WTC11 (cell line): ENCODE results near the gene HYPK. TPM values are rescaled to one million over a fixed set of nuclear protein-coding genes. Genes with fewer than 3 reads are reported as not detected.
"Not testable (repeated sequence)": the region's sequence is repeated elsewhere in the genome, so short reads cannot be mapped to it uniquely, and the experiment has no call there.

ENCODE experiments used
- ATAC-seq: fragments of 200-7000 bp; cut with Tn5 transposase; 2 replicates; pipeline ENCODE4 v1.10.0; 2021; ENCODE audit warnings: mild to moderate bottlenecking, moderate library complexity
- CTCF ChIA-PET: fragments of 300-600 bp; sonication (Branson Sonifier 250); formaldehyde crosslinking; loops from one replicate; lab custom pipeline; 2021; ENCODE audit warnings: antibody characterized with exemption; lab: Charles Lee
- POLR2A ChIA-PET: fragments of 350-600 bp; sonication (Branson Sonifier 250); formaldehyde crosslinking; loops from one replicate; lab custom pipeline; 2021; ENCODE audit warnings: antibody characterized with exemption; lab: Charles Lee
- DNase-seq: peaks from one replicate; pipeline ENCODE4 v3.0.0; 2021; ENCODE audit warnings: low spot score
- H3K27ac Mint-ChIP-seq: 2 replicates; pipeline ENCODE4 v1.8.0; 2021; ENCODE audit warnings: mixed read lengths
- H3K27me3 Mint-ChIP-seq: 2 replicates; pipeline ENCODE4 v1.8.0; 2021; ENCODE audit warnings: low read depth, mild to moderate bottlenecking, moderate library complexity, mixed read lengths
- H3K36me3 Mint-ChIP-seq: 2 replicates; pipeline ENCODE4 v1.8.0; 2021; ENCODE audit warnings: mixed read lengths
- H3K4me1 Mint-ChIP-seq: 2 replicates; pipeline ENCODE4 v1.8.0; 2022; ENCODE audit warnings: mixed read lengths
- H3K4me3 Mint-ChIP-seq: 2 replicates; pipeline ENCODE4 v1.8.0; 2021; ENCODE audit warnings: mild to moderate bottlenecking, moderate library complexity, mixed read lengths
- H3K9me3 Mint-ChIP-seq: 2 replicates; pipeline ENCODE4 v1.8.0; 2021; ENCODE audit warnings: mixed read lengths
- CREB1 ChIP-seq: sonication (generic); formaldehyde crosslinking; IDR thresholded peaks from 2 replicates; pipeline ENCODE4 v1.8.0; 2023; ENCODE audit warnings: mild to moderate bottlenecking, missing genetic modification reagents
- E2F4 ChIP-seq: sonication (generic); formaldehyde crosslinking; IDR thresholded peaks from 2 replicates; pipeline ENCODE4 v1.8.1; 2022; ENCODE audit warnings: low read depth, mild to moderate bottlenecking, moderate library complexity, missing genetic modification reagents, borderline replicate concordance
- E2F5 ChIP-seq: sonication (generic); formaldehyde crosslinking; IDR thresholded peaks from 2 replicates; pipeline ENCODE4 v1.8.1; 2022; ENCODE audit warnings: mild to moderate bottlenecking, moderate library complexity, missing genetic modification reagents
- ELF4 ChIP-seq: sonication (generic); formaldehyde crosslinking; IDR thresholded peaks from 2 replicates; pipeline ENCODE4 v1.8.1; 2022; ENCODE audit warnings: low read depth, mild to moderate bottlenecking, moderate library complexity, missing genetic modification reagents
- ETV6 ChIP-seq: sonication (generic); formaldehyde crosslinking; IDR thresholded peaks from 2 replicates; pipeline ENCODE4 v1.8.1; 2022; ENCODE audit warnings: mild to moderate bottlenecking, missing genetic modification reagents
- JAZF1 ChIP-seq: fragments of 250-450 bp; sonication (Bioruptor Pico); IDR thresholded peaks from 2 replicates; pipeline ENCODE4 v1.9.0; 2021; ENCODE audit warnings: moderate library complexity, mild to moderate bottlenecking, inconsistent platforms
- MLX ChIP-seq: sonication (generic); formaldehyde crosslinking; IDR thresholded peaks from 2 replicates; pipeline ENCODE4 v1.8.1; 2023; ENCODE audit warnings: mild to moderate bottlenecking, missing genetic modification reagents, moderate library complexity
- MYBL2 ChIP-seq: sonication (generic); formaldehyde crosslinking; IDR thresholded peaks from 2 replicates; pipeline ENCODE4 v1.8.1; 2023; ENCODE audit warnings: mild to moderate bottlenecking, moderate library complexity, missing genetic modification reagents
- RELA ChIP-seq: sonication (generic); formaldehyde crosslinking; IDR thresholded peaks from 2 replicates; pipeline ENCODE4 v1.8.1; 2022; ENCODE audit warnings: missing genetic modification reagents, mild to moderate bottlenecking, borderline replicate concordance
- RORB ChIP-seq: fragments of 250-450 bp; sonication (Bioruptor Pico); IDR thresholded peaks from 2 replicates; pipeline ENCODE4 v1.9.0; 2021; ENCODE audit warnings: mild to moderate bottlenecking
- total RNA-seq: library from RNA; stranded (reverse); gene quantifications from 3 replicates; pipeline ENCODE4 v1.2.3, GENCODE V29; 2021
- TF ChIP-seq, protein P1 (sequence below): sonication (generic); formaldehyde crosslinking; IDR thresholded peaks from 2 replicates; pipeline ENCODE4 v1.8.0; 2022; ENCODE audit warnings: mild to moderate bottlenecking, missing genetic modification reagents
- TF ChIP-seq, protein P2 (sequence below): fragments of 200-600 bp; IDR thresholded peaks from 2 replicates; pipeline ENCODE4 v1.8.0; 2022; ENCODE audit warnings: antibody characterized with exemption

The HYPK gene
- total RNA-seq, 1 experiment from 2014 or later: 22.0 TPM

GRCh38 chr15:43826508-43827341 is 26.3 kb downstream of the HYPK start, which contains the start of gene WDR76 (continued):
- peak; percentile 99 for TF ChIP-seq E2F5
- 0 out of 2 replicates have a peak, but pooled peaks have one; percentile 60 for TF ChIP-seq ELF4 (CRISPR knock-in tag)
- TF ChIP-seq ETV6 (CRISPR knock-in tag): peak; percentile 88
- TF ChIP-seq RELA (CRISPR knock-in tag): 0 out of 2 replicates have a peak, but pooled peaks have one; percentile 48
- no peak for TF ChIP-seq MLX (CRISPR knock-in tag)
- peak; percentile 85; the same call in 1 of the 2 replicates for TF ChIP-seq E2F4 (CRISPR knock-in tag)
- 0 out of 2 replicates have a peak, but pooled peaks have one; percentile 55 for TF ChIP-seq CREB1 (CRISPR knock-in tag)
- TF ChIP-seq MYBL2 (CRISPR knock-in tag): peak; percentile 67; the same call in 1 of the 2 replicates
- TF ChIP-seq RORB (CRISPR knock-in tag): no peak
- TF ChIP-seq, protein P1, sequence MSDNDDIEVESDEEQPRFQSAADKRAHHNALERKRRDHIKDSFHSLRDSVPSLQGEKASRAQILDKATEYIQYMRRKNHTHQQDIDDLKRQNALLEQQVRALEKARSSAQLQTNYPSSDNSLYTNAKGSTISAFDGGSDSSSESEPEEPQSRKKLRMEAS (CRISPR knock-in tag): peak; percentile 88
- TF ChIP-seq, all 79 proteins: peak for 25

GRCh38 chr15:43828061-43828657 is 27.8 kb downstream of the HYPK start:
- DNase-seq (no peak), ATAC-seq (no peak)
- H3K9me3 Mint-ChIP-seq: peaks cover 6% of the 10 kb centered on the region
- H3K4me3 Mint-ChIP-seq: peak overlapping the region; percentile 75
- CTCF ChIA-PET: interaction anchor here (1.3 to 2.7 kb wide), 3 partner anchors 44 to 53 kb away, joined by 3 to 9 read pairs (median 7); partner anchors contain the start of gene ELL3
- H3K36me3 Mint-ChIP-seq: peaks cover 16% of the 10 kb centered on the region
- POLR2A ChIA-PET: no interaction called here
- TF ChIP-seq, protein P2, sequence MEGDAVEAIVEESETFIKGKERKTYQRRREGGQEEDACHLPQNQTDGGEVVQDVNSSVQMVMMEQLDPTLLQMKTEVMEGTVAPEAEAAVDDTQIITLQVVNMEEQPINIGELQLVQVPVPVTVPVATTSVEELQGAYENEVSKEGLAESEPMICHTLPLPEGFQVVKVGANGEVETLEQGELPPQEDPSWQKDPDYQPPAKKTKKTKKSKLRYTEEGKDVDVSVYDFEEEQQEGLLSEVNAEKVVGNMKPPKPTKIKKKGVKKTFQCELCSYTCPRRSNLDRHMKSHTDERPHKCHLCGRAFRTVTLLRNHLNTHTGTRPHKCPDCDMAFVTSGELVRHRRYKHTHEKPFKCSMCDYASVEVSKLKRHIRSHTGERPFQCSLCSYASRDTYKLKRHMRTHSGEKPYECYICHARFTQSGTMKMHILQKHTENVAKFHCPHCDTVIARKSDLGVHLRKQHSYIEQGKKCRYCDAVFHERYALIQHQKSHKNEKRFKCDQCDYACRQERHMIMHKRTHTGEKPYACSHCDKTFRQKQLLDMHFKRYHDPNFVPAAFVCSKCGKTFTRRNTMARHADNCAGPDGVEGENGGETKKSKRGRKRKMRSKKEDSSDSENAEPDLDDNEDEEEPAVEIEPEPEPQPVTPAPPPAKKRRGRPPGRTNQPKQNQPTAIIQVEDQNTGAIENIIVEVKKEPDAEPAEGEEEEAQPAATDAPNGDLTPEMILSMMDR: no peak
- no peak for TF ChIP-seq JAZF1 (CRISPR knock-in tag)
- peaks cover 12% of the 10 kb centered on the region for H3K4me1 Mint-ChIP-seq
- H3K27me3 Mint-ChIP-seq: peaks cover 24% of the 10 kb centered on the region
- H3K27ac Mint-ChIP-seq: no peak overlapping the region

GRCh38 chr15:43829951-43830540 is 29.6 kb downstream of the HYPK start:
- H3K9me3 Mint-ChIP-seq: not testable (repeated sequence)

GRCh38 chr15:43830691-43831275 is 30.4 kb downstream of the HYPK start:
- ATAC-seq, H3K27ac Mint-ChIP-seq, H3K4me1 Mint-ChIP-seq, H3K4me3 Mint-ChIP-seq, H3K9me3 Mint-ChIP-seq, DNase-seq, POLR2A ChIA-PET, H3K27me3 Mint-ChIP-seq: not testable (repeated sequence)
- peaks cover 21% of the 10 kb centered on the region for H3K36me3 Mint-ChIP-seq
- CTCF ChIA-PET: interaction anchor here (1.6 kb wide), 1 partner anchor 54 kb away, joined by 4 read pairs; the partner anchor contains the start of gene ELL3

More at GRCh38 chr15:43829951-43830540, 29.6 kb downstream of the HYPK start:
- peaks cover 18% of the 10 kb centered on the region for H3K36me3 Mint-ChIP-seq
- ChIA-PET CTCF (interaction anchor here (1.6 kb wide), 1 partner anchor 53 kb away, joined by 4 read pairs; the partner anchor contains the start of gene ELL3), POLR2A (interaction anchor here (0.5 kb wide), 1 partner anchor 14 kb away, joined by 7 read pairs; no protein-coding TSS in a partner anchor)
- not testable (repeated sequence) for H3K4me3 Mint-ChIP-seq, H3K27ac Mint-ChIP-seq, DNase-seq, ATAC-seq, H3K4me1 Mint-ChIP-seq
- H3K27me3 Mint-ChIP-seq: peaks cover 16% of the 10 kb centered on the region

DNA sequence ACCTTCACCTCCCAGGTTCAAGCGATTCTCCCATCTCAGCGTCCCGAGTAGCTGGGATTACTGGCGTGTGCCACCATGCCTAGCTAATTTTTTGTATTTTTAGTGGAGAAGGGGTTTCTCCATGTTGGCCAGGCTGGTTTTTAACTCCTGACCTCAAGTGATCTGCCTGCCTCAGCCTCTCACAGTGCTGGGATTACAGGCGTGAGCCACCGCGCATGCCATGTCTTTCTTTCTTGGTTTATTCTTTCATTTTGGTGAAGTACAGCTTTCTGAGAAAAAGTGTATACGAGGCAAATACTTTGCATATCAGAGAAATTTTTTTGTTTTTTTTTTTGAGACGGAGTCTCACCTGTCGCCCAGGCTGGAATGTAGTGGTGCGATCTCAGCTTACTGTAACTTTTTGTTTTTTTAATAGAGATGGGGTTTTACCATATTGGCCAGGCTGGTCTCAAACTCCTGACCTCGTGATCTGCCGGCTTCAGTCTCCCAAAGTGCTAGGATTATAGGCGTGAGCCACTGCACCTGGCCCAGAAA is 31.2 kb downstream of the HYPK start:
- H3K9me3 Mint-ChIP-seq, DNase-seq, H3K27me3 Mint-ChIP-seq, H3K4me1 Mint-ChIP-seq, H3K4me3 Mint-ChIP-seq, ATAC-seq, POLR2A ChIA-PET, H3K27ac Mint-ChIP-seq: not testable (repeated sequence)
- H3K36me3 Mint-ChIP-seq: peaks cover 26% of the 10 kb centered on the region
- CTCF ChIA-PET: interaction anchor here (0.6 to 1.6 kb wide), 2 partner anchors 55 to 410 kb away, joined by 3 to 4 read pairs; partner anchors contain the start of gene ELL3

DNA sequence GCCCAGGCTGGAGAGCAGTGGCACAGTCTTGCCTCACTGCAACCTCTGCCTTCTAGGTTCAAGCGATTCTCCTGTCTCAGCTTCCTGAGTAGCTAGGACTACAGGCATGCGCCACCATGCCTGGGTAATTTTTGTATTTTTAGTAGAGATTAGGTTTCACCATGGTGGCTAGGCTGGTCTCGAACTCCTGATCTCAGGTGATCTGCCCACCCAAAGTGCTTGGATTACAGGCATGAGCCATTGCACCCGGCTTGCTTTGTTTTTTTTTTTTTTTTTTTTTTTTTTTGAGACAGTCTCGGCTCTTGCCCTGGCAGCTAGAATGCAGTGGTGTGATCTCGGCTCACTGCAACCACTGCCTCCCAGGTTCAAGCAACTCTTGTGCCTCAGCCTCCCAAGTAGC is 32.1 kb downstream of the HYPK start:
- POLR2A ChIA-PET, H3K4me1 Mint-ChIP-seq, CTCF ChIA-PET, DNase-seq, H3K9me3 Mint-ChIP-seq, H3K27ac Mint-ChIP-seq, H3K27me3 Mint-ChIP-seq, H3K4me3 Mint-ChIP-seq, ATAC-seq: not testable (repeated sequence)
- peaks cover 29% of the 10 kb centered on the region for H3K36me3 Mint-ChIP-seq
